Right forelimb (tissue), 1 donor: ENCODE data around the gene RAB40B.
A peak's percentile ranks its signal among the peaks of the same experiment; 100 is the strongest.

Experiments
- DNase-seq: peaks from one replicate; pipeline ENCODE4 v3.0.0-alpha.2; 2018

RAB40B gene

DNA sequence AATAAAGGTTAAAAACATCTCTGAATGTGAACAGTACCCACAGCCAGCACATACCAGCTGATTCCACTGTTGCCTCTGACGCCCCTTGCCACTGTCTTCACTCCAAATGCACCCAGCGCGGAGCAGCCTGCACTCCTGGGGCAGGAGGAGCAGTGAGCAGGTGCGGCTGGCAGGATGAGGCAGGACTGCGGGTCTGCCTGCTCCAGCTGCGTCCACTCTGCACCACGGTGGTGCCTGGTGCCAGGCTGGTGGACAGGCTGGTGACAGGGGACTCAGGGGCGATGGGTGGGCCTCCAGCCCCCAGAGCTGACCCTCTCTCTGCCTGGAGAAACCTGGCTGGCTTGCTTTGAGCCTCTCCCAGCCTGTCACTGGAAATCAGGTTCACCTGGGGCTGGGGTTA lies 9.4 kb downstream of the RAB40B start:
- DNase-seq: no peak

DNA sequence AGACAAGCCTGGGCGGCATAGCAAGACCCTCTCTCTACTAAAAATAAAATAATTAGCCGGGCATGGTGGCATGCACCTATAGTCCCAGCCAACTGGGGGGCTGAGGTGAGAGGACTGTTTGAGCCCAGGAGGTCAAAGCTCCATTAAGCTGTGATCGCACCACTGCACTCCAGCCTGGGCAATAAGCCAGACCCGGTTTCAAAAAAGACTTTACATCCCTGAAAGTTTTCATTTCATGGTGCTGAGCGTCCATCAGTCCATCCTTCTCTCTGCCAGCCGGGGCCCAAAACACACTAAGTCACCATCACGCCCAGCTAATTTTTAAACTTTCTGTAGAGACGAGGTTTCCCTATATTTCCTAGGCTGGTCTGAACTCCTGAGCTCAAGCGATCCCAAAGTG lies 10.6 kb downstream of the RAB40B start:
- DNase-seq: no peak

DNA sequence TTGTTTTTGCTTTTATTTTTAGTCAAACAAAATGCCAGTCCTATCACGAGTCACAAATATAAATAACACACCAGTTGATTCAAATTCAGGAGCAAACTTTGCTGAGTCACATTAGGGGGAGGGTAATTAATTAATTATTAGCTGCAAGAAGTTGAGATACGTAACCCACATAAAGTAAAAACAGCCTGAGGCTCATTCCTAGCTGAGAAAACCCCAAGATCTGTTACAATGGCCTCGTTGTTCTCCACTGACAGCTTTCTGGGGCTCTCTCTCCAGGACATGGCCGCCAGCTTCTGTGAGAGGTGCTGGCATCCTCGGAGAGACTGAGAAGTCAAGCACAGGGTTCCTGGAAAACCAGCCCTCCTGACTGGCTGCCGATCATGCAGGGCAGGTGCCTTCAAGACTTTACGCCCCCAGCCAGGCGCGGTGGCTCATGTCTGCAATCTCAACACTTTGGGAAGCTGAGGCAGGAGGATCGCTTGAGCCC lies 11.1 kb downstream of the RAB40B start:
- no peak for DNase-seq

DNA sequence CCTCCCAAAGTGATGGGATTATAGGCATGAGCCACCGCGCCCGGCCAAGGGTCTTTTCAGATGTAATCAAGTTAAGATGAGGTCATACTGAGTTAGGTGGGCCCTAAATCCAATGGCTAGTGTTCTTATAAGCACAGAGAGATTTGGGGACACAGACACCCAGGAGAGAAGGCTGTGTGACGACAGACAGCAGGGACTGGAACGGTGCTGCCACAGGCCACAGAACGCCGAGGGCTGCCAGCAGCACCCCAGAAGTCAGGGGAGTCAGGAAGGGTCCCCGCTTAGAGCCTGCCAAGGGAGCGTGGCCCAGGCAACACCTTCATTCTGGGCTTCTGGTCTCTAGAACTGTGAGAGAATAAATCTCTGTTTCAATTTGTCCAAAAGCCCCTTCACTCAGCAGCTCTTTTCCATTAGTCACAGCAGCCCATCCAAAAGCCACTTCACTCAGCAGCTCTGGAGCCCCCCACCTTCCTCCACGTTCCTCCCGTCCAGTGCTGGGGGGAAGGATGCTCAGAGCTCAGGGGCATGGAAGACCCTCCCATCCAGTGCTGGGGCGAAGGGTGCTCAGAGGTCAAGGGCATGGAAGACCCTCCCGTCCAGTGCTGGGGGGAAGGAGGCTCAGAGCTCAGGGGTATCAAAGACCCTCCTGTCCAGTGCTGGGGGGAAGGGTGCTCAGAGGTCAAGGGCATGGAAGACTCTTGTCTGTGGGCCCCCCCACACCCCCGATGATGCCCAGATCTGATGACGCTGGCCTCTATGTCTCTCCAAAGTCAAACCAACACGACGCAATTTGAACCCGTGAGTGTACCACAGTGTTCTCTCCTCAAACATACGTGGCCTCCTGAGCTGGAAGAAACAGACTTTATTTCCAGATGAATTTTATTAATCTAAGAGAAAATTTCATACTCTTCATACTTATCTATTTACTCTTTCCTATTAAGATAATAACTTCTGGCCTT lies 11.9 kb downstream of the RAB40B start:
- DNase-seq: no peak

DNA sequence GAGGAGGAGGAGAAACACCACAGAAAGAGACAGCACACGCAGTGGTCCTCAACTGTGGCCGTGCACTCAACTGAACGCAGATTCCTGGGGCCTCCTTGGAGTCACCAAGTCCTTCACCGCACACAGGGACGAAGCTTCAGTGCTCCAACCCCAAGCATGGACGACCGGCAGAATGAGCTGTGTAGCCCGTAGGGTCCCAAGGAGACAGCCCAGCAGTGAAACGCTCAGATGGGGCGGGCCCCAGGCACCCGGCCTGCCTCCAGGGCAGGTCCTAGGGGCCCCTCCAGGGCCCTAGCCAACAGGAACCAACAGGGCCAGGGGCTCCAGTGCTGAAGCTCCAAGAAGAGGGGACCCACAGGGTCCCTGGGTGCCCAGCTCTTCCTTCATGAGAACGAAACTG lies 13.2 kb downstream of the RAB40B start:
- no peak for DNase-seq

DNA sequence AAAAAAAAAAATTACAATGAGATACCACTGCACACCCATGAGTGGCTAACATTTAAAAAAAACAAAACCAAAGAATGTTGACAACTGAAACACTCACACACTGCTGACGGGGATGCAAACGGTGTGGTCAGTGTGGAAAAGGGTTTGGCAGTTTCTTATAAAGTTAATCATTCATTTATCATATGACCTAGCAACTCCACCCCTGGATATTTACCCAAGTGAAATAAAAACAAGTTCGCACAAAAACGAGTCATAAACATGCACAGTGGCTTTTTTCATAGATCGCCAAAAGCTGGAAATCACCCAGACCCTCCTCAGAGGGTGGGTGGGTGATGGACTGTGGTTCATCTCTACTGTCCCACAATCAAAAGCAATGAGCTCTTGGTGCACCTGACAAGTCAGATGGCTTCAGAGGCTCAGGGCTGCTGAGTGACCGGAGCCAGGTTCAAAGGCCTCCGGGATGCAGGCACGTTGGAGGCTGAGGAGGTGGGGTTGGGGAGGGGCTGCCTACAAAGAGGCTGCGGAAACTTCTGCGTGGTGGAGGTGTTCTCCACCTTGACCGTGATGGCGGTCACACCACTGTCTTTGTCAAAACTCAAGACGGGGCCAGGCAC lies 14.2 kb downstream of the RAB40B start:
- DNase-seq: no peak

DNA sequence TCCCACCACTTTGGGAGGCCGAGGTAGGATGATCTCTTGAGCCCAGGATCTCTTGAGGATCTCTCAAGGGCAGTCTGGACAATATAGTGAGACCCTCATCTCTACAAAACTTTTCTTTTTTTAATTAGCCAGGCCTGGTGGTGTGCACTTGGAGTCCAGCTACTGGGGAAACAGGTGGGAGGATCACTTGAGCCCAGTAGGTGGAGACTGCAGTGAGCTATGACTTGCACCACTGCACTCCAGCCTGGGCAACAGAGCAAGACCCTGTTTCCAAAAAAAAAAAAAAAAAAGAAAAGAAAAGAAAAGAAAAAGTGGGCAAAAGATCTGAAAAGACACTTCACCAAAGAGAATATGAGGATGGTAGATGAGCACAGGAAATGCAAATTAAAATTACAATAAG lies 15.0 kb downstream of the RAB40B start:
- no peak for DNase-seq

DNA sequence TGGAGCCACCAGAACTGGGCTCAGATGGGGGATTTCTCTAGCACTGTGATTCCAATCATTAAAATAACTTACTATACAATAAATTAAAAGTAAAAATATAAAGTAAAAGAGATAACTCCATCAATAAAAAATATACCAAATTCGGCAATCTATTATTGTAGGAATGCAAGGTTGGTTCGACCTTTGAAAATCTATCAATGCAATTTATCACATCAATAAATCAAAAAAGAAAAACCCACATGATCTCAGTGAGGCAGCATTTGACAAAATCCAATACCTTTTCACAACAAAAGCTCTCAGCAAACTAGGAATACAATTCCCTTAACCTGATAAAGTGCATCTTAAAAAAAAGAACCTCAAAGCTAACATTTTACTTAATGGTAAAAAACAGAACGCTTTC lies 17.0 kb downstream of the RAB40B start:
- no peak for DNase-seq

DNA sequence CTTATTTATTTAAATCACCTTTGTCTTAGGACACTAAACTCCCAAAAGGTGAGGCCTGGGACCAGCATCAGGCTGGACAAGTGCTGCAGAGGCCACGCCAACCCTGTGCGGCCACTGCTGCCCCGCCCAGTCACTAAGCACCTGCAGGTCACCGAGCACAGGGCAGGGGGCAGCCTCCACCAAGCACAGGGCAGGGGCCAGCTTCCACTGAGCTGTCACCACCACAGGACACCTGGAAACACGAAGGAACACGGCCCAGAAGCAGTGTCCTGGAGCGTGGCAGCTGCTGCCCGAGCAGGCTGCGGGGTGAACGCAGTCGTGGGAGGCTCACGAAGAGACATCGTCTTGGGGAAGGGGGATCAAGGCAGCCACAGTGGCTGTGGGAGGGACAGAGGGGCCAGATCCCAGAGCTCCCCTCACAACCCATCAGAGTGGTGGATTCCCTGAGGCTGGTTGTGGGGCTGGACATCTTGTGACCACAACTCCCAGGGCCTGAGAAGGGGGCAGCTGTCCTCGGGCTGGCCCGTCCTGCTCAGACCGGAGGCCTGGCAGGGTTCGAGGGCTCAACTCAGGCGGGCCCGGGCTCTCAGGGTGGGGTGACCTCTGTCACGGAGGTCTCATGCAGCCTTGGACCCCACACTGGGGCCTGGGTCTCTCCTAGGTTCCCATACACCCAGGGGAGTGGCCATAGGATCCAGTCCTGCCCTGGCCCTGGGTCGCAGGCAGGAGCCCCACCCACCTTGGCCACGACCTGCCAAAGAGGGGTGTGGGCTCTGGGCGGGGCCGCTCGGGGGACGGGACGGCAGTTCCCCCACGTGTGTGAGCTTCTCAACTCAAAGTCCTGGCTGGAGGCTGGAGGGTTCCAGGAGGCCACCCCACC lies 18.7 kb downstream of the RAB40B start:
- no peak for DNase-seq

DNA sequence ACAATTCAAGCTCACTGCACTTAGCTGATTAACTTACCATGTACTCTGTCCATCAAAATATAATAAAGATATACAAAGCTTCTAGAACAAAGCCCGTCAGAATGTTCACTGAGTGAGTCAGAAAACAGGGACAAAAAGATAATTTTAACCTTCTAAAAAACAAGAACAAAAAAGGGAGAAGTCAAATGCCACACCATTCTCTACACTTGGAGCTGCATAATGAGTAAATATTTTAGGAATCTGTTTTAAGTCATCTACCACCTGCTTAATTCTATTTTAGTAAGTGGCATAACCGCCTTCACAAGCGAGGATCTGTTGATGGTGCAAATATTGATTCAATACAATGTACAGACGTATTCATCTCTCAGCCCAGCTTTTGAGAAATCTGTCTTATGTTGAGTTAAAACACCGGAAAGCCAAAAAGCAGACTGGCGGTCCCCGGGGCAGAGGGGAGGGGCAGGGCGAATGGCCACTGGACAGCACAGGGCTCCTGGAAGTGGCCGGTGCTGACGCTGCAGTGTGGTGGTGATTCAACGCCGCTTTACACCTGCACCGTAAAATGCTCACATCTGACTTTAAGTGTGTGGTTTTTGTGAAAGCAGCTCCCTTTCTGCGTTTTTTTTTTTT lies 20.1 kb downstream of the RAB40B start:
- DNase-seq: no peak

DNA sequence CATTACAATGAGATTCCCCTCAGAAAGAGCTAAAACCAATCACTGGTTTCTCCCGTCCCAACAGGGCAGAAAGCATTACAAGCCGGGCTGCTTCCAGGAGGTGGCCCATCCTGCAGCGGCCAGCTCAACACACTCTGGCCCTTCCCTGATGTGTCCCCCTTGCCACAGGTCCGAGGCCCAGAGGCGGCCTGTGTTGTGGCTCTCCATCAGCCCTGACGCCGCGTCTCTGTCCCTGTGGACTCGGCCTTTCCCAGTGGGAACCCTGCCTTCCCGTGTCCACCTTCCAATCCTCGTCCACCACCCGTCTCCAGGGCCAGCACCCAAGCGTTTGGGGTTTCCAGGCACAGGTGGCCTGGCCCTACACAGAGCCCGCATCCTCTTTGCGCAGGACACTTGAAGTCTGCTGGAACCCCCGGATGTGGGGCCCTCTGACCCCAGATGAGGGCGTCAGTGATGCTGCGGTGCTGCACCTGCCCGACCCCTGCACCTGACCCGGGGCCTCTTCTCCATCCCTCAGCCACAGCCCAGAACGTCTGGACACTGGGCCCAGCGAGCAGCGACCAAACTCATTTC lies 21.1 kb downstream of the RAB40B start:
- DNase-seq: no peak

DNA sequence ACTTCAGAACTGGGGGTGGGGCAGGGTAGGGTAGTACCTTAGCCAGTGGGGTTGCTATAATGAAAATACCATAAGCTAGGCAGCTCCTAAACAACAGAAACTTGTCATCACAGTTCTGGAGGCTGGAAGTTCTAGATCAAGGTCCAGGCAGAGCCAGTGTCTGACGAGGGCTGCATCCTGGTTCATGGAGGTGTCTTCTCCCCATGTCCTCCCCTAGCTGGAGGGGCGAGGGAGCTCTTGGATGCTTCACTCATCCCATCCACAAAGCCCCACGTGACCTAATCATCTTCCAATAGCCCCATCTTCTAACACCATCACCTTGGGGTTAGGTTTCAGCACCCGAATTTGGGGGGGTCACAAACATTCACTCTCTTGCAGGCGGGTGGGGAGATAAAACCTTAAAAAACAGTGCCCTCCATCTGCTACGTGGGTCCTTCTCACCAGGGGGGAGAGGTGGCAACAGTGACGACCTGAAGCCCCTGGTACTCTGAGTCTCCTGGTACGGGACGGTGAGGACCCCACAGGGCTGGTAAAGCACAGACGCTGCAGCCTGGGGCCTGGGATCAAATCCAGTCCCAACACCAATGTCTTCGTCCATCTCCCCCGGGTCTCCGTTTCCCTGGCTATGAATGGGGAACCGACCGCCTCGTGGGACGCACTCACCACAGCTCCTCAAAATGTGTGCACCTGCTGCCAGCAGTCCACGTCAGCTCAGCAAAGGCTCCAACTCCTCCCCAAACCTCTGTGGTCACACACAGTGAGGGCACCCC lies 22.8 kb downstream of the RAB40B start:
- DNase-seq: no peak

DNA sequence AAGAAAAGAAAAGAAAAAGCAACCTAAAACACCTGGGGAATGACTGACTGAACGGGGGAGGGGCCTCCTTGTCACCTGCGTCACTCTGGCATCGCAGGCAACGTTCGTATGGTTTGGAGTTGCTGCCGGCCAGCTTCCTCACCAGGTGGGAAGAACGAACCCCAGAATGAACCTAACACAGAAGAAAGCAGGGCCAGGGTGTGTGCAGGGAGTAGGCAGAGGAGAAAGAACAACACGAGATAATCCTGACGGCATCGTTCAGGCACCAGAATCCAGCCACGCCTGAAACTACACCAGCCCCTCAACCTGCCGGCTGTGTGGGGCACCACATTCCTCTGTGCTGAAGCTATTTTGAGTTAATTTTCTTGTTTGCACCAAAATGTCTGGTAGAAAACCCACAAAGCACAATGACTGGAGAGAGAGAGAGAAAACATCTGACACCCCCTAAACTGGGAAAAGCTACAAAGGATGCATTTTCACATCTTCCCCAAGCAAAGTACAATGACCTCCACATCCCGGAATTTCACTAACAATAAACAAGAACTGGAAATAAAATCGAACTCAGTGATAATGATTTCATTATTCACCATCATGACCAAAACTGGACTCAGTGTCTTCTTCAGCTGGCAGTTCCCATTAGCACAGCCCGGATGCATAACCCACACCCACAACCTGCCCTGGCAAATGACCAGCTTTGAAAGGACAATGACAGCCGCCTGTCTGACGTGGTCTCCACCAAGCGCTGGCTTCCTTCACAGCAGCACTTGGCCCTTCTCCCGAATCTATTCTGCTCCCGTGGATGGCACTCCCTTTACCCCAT lies 23.6 kb downstream of the RAB40B start:
- DNase-seq: no peak

DNA sequence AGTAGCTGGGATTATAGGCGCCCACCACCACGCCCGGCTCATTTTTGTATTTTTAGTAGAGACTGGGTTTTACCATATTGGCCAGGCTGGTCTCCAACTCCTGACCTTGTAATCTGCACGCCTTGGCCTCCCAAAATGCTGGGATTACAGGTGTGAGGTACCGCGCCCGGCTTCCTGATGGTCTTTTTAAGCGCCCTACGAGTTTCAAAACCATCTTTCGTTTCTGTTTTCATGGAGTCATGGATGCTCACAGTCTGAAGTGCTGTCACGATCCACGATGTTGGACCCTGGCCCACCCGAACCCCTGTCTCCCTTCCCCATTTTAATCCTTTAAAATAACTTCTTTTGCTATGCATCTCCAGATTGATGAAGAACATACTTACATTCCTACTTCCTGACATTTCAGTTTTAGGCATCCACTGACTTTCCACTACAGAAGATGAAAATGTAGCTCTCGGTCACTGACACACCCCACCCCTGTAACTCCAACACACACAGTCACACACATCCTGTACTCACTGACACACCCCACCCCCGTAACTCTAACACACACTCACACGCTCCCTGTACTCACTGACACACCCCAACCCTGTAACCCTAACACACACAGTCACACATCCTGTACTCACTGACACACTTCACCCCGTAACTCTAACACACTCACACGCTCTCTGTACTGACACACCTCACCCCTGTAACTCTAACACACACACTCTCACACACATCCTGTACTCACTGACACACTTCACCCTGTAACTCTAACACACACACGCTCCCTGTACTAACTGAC lies 27.6 kb downstream of the RAB40B start:
- no peak for DNase-seq

DNA sequence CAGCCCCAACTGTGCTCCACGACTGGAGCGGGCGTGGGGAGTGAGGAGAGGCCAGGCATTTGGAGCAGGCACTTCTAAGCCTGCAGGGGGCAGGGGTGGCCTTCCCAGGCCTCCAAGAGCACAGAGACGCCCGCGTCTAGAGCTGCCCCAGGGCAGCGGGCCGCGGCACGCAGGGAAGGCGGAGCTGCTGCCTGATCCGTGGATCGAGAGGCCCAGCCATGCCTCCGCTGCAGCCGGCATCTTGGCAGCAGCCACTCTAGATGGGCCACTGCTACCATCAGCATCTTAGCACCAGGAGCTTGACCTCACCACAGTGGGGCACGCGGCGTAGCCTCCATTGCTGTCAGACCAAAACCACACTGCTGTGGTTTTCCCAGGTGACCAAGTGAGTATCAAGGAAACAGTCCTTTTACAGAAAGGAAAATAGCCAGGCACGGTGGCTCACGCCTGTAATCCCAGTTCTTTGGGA lies 29.8 kb downstream of the RAB40B start:
- DNase-seq: peak; percentile 59

DNA sequence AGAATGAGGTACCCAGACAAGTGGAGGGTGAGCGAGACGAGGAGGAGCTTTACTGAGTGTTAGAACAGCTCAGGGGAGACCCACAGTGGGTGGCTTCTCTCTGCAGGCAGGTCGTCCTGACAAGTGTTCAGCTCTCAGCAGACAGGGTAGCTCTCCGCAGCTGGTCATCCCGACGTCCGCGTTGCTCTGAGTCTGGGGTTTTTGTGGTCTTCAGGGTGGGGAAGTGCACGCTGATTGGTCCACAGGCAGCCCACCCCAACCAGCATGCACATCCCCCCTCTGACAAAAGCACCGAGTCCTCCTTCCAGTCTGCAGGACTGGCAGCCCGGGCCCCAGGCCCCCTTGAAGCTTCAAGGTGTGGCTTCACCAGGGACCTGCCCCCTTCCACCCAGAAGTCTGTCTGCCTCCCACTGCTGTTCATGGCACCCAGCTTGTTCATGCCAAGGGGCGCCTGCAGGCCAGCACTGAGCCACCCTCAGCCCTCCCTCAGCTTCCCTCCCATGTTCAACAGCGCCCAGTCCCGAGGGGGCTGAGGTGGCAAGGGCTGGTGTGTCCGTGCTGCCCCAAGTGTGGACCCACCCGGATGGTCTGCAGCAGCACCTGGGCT lies 30.4 kb downstream of the RAB40B start:
- DNase-seq: peak; percentile 39

DNA sequence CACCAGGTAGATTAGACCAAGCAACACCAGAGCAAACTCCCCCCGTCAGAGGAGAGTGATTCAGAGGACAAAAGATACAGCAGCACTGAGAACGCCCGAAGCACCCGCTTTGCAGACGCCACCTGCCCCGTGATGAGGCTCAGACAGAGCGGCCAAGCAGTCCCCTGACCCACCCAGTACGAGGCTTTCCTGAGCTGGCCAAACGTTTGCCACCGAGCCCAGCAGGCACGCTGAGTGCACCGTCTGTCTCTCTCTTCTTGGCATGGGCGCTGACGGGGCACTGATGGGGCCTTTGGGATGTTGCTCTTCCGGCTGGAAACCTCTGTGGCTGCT lies 30.9 kb downstream of the RAB40B start:
- peak; percentile 33 for DNase-seq

DNA sequence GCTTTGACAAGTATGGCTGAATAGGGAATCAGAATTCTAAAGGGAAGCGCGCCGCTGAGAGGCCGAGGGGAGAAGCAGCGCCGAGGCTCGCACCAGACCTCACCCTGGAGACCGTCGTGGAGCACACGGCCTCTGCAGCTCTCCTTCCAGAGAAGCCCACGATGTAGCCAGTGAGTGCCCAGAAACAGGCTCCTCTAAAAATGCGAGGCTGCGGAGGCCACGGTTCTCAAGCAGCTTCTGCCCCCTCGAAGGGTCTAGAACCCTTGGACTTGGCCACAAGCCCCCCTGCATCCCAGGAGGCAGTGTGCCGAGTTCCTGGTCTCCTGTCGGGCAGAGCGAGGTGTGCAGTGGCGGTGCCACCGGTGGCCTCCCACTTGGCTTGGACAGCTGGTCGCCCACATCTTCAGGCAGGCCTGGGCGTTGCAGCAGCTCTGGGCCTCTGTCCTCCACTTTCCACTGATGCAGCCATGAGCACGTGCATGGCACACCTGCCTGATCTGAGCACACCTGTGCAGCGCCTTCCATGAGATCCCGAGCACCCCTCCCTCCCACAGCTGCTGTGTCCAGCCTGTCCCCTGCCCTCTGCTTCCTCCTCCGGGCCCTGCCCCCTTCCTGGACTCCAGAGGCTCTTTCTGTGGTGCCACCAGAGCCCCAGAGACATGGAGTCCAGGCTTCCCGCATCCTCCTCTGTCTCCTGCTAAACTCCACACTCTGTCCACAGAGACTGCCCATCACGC lies 31.4 kb downstream of the RAB40B start:
- DNase-seq: peak; percentile 22

DNA sequence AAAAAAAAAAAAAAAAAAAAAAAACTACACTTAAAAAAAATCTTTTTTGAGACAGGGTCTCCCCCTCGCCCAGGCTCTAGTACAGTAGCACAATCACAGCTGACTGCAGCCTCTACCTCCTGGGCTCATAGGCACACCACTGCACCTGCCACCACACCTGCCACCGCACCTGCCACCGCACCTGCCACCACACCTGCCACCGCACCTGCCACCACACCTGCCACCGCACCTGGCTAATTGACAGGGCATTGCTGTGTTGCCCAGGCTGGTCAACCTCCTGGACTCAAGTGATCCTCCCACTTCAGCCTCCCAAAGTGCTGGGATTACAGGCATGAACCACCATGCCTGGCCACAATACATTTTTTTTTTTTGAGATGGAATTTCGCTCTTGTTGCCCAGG lies 32.6 kb downstream of the RAB40B start:
- no peak for DNase-seq
